Natural killer cell (primary cell): ENCODE data around the gene OIT3. TPM values are rescaled to one million over a fixed set of nuclear protein-coding genes. Genes with fewer than 3 reads are reported as not detected.

Experiments used
- ATAC-seq, 3 donors: fragments of 150-1000 bp in 2 of 3; fragments of 200-7000 bp in 1 of 3; cut with Tn5 transposase; 1 replicate in 1 of 3; 2 replicates in 2 of 3; pipeline ENCODE4 v1.10.0; 2021; ENCODE audit warnings: mild to moderate bottlenecking in 2 of 3, moderate library complexity in 2 of 3
- DNase-seq, 2 donors: peaks; one replicate each; pipeline versions ENCODE4 v3.0.0 to v3.0.0-alpha.2; 2013 to 2021; ENCODE audit warnings: mixed read lengths in 1 of 2
- H3K27ac ChIP-seq: one replicate; pipeline ENCODE4 v1.5.1; 2013; ENCODE audit warnings: mild to moderate bottlenecking, low read length
- H3K27me3 ChIP-seq: one replicate; pipeline ENCODE4 v1.6.1; 2013; ENCODE audit warnings: low read length; ENCODE audit not compliant: control insufficient read depth, insufficient read depth
- H3K36me3 ChIP-seq: one replicate; pipeline ENCODE4 v1.6.1; 2013; ENCODE audit warnings: low read length; ENCODE audit not compliant: control insufficient read depth, insufficient read depth
- H3K4me1 ChIP-seq: one replicate; pipeline ENCODE4 v1.6.1; 2013; ENCODE audit warnings: low read length; ENCODE audit not compliant: control insufficient read depth, insufficient read depth
- H3K4me3 ChIP-seq: one replicate; pipeline ENCODE4 v1.5.1; 2013; ENCODE audit warnings: low read length
- H3K9me3 ChIP-seq: one replicate; pipeline ENCODE4 v1.6.1; 2013; ENCODE audit warnings: low read length; ENCODE audit not compliant: control insufficient read depth, insufficient read depth
- H3K27ac Mint-ChIP-seq, 2 donors: one replicate each; pipeline ENCODE4 v1.8.0; 2022; ENCODE audit warnings: mild to moderate bottlenecking in 2 of 2, mixed read lengths in 2 of 2, moderate library complexity in 1 of 2
- H3K27me3 Mint-ChIP-seq, 2 donors: one replicate each; pipeline ENCODE4 v1.8.0; 2022; ENCODE audit warnings: low read depth in 2 of 2, mixed read lengths in 2 of 2
- H3K36me3 Mint-ChIP-seq: one replicate; pipeline ENCODE4 v1.8.0; 2022; ENCODE audit warnings: mixed read lengths
- H3K4me1 Mint-ChIP-seq, 2 donors: one replicate each; pipeline ENCODE4 v1.8.0; 2022; ENCODE audit warnings: mixed read lengths in 2 of 2
- H3K4me3 Mint-ChIP-seq: one replicate; pipeline ENCODE4 v1.8.0; 2022; ENCODE audit warnings: mild to moderate bottlenecking, moderate library complexity, mixed read lengths
- H3K9me3 Mint-ChIP-seq, 2 donors: one replicate each; pipeline ENCODE4 v1.8.0; 2022; ENCODE audit warnings: mixed read lengths in 2 of 2
- WGBS: methylation state at CpG from one replicate; pipeline ENCODE4 v1.1.7; 2013; ENCODE audit warnings: missing lambda C conversion rate; ENCODE audit not compliant: insufficient coverage; 5-methylcytosine and 5-hydroxymethylcytosine counted together
- intact Hi-C: fragments of 100-400 bp; cut with micrococcal nuclease; formaldehyde crosslinking; loops from one replicate; pipeline ENCODE4 v1.14.2; 2022
- total RNA-seq, 4 donors: library from RNA; stranded (reverse); fragments of 120-200 nt in 1 of 4; gene quantifications; one replicate each; pipeline versions ENCODE4 v1.2.3 to v1.2.4, GENCODE V29; 2013 to 2022
- TF ChIP-seq, protein P1 (sequence below): fragments of 200-600 bp; IDR thresholded peaks from one replicate; pipeline ENCODE4 v1.8.0; 2022; ENCODE audit warnings: antibody characterized with exemption

The OIT3 gene
- not detected for total RNA-seq
- total RNA-seq (2013), result not detected

DNA sequence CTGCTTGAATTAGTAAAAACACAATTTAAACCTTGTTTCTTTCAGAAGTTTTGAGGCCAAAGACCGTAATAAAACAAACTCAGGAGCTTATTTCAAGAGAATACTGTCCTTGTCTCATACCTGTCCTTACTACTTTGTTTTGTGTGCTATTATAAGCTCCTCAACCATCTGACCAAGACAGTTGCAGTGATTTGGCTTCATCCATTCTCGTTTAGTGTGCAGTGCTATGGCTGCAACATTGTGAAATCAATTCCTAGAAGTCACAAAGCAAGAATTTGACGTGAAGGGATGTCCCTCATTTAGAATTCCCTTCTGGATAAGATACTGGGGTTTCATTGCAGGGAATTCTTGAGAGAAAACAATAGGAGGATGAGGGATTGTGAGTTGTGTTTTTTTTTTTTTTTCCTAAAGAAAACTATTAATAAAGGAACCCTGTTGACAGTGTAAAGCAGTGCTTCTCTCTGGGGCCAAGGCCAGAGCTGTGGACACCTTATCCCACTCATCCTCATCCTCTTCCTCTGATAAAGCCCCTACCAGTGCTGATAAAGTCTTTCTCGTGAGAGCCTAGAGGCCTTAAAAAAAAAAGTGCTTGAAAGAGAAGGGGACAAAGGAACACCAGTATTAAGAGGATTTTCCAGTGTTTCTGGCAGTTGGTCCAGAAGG lies at the start of gene OIT3:
Gene OIT3, plus strand, starts transcription at position 604 of the 663 bp plus-strand sequence. CDS start 60 bp downstream, outside the sequence.
- no peak within 1 kb of the TSS for H3K27ac ChIP-seq
- intact Hi-C loops, result no loop called here
- no peaks in the 10 kb centered on the region for H3K4me1 ChIP-seq
- TF ChIP-seq, protein P1, sequence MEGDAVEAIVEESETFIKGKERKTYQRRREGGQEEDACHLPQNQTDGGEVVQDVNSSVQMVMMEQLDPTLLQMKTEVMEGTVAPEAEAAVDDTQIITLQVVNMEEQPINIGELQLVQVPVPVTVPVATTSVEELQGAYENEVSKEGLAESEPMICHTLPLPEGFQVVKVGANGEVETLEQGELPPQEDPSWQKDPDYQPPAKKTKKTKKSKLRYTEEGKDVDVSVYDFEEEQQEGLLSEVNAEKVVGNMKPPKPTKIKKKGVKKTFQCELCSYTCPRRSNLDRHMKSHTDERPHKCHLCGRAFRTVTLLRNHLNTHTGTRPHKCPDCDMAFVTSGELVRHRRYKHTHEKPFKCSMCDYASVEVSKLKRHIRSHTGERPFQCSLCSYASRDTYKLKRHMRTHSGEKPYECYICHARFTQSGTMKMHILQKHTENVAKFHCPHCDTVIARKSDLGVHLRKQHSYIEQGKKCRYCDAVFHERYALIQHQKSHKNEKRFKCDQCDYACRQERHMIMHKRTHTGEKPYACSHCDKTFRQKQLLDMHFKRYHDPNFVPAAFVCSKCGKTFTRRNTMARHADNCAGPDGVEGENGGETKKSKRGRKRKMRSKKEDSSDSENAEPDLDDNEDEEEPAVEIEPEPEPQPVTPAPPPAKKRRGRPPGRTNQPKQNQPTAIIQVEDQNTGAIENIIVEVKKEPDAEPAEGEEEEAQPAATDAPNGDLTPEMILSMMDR, result no peak
- no peak for ATAC-seq
- no peaks in the 10 kb centered on the region for H3K36me3 Mint-ChIP-seq
- H3K4me3 Mint-ChIP-seq, result no peak within 1 kb of the TSS
- no peak for DNase-seq
- no peaks in the 10 kb centered on the region for H3K36me3 ChIP-seq
- peaks cover 13 to 20% of the 10 kb centered on the region in 2 donors for H3K4me1 Mint-ChIP-seq
- peaks cover 0 to 6% of the 10 kb centered on the region in 2 donors for H3K27me3 Mint-ChIP-seq
- H3K9me3 ChIP-seq, result no peaks in the 10 kb centered on the region
- H3K4me3 ChIP-seq, result no peak within 1 kb of the TSS
- H3K9me3 Mint-ChIP-seq, result no peaks in the 10 kb centered on the region
- 83% methylated on average over 3 of the region's 4 CpGs for WGBS
- H3K27me3 ChIP-seq, result no peaks in the 10 kb centered on the region
- H3K27ac Mint-ChIP-seq, result no peak within 1 kb of the TSS

DNA sequence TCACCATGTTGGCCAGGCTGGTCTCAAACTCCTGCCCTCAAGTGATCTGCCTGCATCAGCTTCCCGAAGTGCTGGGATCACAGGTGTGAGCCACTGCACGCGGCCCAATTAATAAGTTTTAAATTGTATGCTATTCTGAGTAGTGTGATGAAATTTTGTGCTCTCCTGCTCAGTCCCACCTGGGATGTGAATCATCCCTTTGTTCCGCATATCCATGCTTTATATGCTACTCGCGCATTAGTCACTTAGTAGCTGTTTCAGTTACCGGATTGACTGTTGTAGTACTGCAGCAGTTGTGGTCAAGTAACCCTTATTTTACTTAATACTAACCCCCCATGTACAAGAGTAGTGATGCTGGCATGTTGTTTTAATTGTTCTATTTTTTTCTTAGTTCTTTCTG lies 47.3 kb upstream of the OIT3 start:
- no peaks in the 10 kb centered on the region for H3K27me3 ChIP-seq
- no peaks in the 10 kb centered on the region for H3K36me3 ChIP-seq
- intact Hi-C loops, result no loop called here
- Mint-ChIP-seq H3K4me3 (no peak overlapping the region), H3K27me3 (no peaks in the 10 kb centered on the region), H3K9me3 (no peaks in the 10 kb centered on the region), H3K27ac (no peak overlapping the region), H3K36me3 (no peaks in the 10 kb centered on the region), H3K4me1 (no peaks in the 10 kb centered on the region)
- ATAC-seq (no peak), DNase-seq (no peak)
- H3K27ac ChIP-seq, result no peak overlapping the region
- WGBS, result over 99% methylated on average over 7 of the region's 7 CpGs
- TF ChIP-seq, protein P1, result no peak
- no peaks in the 10 kb centered on the region for H3K4me1 ChIP-seq
- H3K9me3 ChIP-seq, result no peaks in the 10 kb centered on the region
- H3K4me3 ChIP-seq, result no peak overlapping the region

DNA sequence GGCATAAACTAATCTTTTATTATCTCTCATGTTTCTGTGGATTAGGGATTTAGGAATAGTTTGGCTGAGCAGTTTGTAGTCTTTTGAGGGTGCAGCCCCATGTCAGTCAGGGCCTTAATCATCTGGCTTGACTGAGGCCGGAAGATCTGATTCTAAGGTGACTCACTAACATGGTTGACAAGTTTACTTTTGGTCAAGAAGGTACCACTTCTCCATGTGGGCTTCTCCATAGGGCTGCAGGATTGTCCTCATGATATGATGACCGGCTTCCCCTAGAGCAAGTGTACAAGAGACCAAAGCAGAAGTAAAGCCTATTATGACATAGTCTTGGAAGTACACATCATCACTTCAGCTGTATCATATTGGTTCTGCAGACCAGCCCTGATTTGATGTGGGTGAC lies 45.9 kb upstream of the OIT3 start:
- Histone ChIP-seq H3K27ac (no peak overlapping the region), H3K27me3 (no peaks in the 10 kb centered on the region), H3K36me3 (no peaks in the 10 kb centered on the region), H3K4me1 (no peaks in the 10 kb centered on the region), H3K4me3 (no peak overlapping the region), H3K9me3 (no peaks in the 10 kb centered on the region)
- TF ChIP-seq, protein P1, result no peak
- 96% methylated on average over 2 of the region's 2 CpGs for WGBS
- H3K27ac Mint-ChIP-seq, result no peak overlapping the region
- peak in 2 of 3 donors; percentile 18 to 64 for ATAC-seq
- H3K9me3 Mint-ChIP-seq, result no peaks in the 10 kb centered on the region
- no peaks in the 10 kb centered on the region for H3K4me1 Mint-ChIP-seq
- DNase-seq, result no peak
- H3K27me3 Mint-ChIP-seq, result no peaks in the 10 kb centered on the region
- intact Hi-C loops, result no loop called here
- H3K36me3 Mint-ChIP-seq, result no peaks in the 10 kb centered on the region
- no peak overlapping the region for H3K4me3 Mint-ChIP-seq

DNA sequence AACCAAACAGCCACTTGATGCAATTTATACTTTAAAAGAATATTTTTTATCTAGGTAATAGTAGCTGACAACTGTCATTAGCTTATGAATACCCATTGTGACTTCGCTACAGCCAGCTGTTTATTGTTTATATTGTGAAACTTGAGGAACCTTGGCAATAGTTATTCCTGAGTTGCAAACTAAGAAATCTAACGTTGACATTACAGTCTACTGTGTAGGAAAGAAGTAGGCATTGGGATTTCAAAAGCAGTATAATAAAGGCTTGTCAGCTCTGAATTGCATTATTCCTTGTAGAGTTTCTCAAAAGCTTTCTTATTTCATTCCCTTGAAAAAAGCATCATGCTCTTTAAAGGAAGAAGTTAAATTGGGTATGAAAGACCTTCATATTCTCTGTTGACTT lies 42.7 kb upstream of the OIT3 start:
- DNase-seq, result no peak
- Mint-ChIP-seq H3K27ac (no peak overlapping the region), H3K9me3 (no peaks in the 10 kb centered on the region), H3K27me3 (no peaks in the 10 kb centered on the region), H3K4me3 (no peak overlapping the region), H3K36me3 (no peaks in the 10 kb centered on the region), H3K4me1 (no peaks in the 10 kb centered on the region)
- no peaks in the 10 kb centered on the region for H3K27me3 ChIP-seq
- H3K4me1 ChIP-seq, result no peaks in the 10 kb centered on the region
- H3K9me3 ChIP-seq, result no peaks in the 10 kb centered on the region
- intact Hi-C loops, result no loop called here
- no peak overlapping the region for H3K27ac ChIP-seq
- TF ChIP-seq, protein P1, result no peak
- no peak for ATAC-seq
- no peak overlapping the region for H3K4me3 ChIP-seq
- no peaks in the 10 kb centered on the region for H3K36me3 ChIP-seq
- WGBS, result 93% methylated on average over 2 of the region's 2 CpGs
